WERI-Rb-1 (cell line): ENCODE data around the gene CPLANE2.
"Not testable (repeated sequence)": the region's sequence is repeated elsewhere in the genome, so short reads cannot be mapped to it uniquely, and the experiment has no call there.

Experiments used
- DNase-seq: peaks from one replicate; pipeline ENCODE4 v3.0.0-alpha.2; 2020
- H3K27ac ChIP-seq: fragments of 250-450 bp; sonication (Bioruptor Pico); 2 replicates; pipeline ENCODE4 v1.5.1; 2020; ENCODE audit warnings: mild to moderate bottlenecking, moderate library complexity
- H3K27me3 ChIP-seq: fragments of 250-450 bp; sonication (Bioruptor Pico); 2 replicates; pipeline ENCODE4 v1.5.1; 2021; ENCODE audit warnings: mild to moderate bottlenecking, low read depth, moderate library complexity; ENCODE audit not compliant: insufficient read depth, severe bottlenecking
- H3K36me3 ChIP-seq: fragments of 250-450 bp; sonication (Bioruptor Pico); 2 replicates; pipeline ENCODE4 v1.5.1; 2020; ENCODE audit warnings: mild to moderate bottlenecking, moderate library complexity
- H3K4me3 ChIP-seq: 2 replicates; pipeline ENCODE4 v1.5.1; 2011; ENCODE audit warnings: low read depth, mild to moderate bottlenecking, control low read depth, low read length
- H3K9me3 ChIP-seq: fragments of 250-450 bp; sonication (Bioruptor Pico); 2 replicates; pipeline ENCODE4 v1.5.1; 2021; ENCODE audit warnings: mild to moderate bottlenecking, moderate library complexity; ENCODE audit not compliant: severe bottlenecking
- TF ChIP-seq, protein P1 (sequence below): IDR thresholded peaks from 2 replicates; pipeline ENCODE4 v1.5.1; 2011; ENCODE audit warnings: low read depth, mild to moderate bottlenecking, control low read depth, inconsistent platforms, low read length

Gene CPLANE2

GRCh38 chr1:16257968-16258367 lies 21.0 kb upstream of the CPLANE2 start:
- H3K27me3 ChIP-seq: no peaks in the 10 kb centered on the region
- peaks cover 26% of the 10 kb centered on the region for H3K36me3 ChIP-seq
- no peaks in the 10 kb centered on the region for H3K9me3 ChIP-seq
- DNase-seq: no peak
- TF ChIP-seq, protein P1, sequence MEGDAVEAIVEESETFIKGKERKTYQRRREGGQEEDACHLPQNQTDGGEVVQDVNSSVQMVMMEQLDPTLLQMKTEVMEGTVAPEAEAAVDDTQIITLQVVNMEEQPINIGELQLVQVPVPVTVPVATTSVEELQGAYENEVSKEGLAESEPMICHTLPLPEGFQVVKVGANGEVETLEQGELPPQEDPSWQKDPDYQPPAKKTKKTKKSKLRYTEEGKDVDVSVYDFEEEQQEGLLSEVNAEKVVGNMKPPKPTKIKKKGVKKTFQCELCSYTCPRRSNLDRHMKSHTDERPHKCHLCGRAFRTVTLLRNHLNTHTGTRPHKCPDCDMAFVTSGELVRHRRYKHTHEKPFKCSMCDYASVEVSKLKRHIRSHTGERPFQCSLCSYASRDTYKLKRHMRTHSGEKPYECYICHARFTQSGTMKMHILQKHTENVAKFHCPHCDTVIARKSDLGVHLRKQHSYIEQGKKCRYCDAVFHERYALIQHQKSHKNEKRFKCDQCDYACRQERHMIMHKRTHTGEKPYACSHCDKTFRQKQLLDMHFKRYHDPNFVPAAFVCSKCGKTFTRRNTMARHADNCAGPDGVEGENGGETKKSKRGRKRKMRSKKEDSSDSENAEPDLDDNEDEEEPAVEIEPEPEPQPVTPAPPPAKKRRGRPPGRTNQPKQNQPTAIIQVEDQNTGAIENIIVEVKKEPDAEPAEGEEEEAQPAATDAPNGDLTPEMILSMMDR: no peak
- H3K27ac ChIP-seq: no peak overlapping the region
- no peak overlapping the region for H3K4me3 ChIP-seq

DNA sequence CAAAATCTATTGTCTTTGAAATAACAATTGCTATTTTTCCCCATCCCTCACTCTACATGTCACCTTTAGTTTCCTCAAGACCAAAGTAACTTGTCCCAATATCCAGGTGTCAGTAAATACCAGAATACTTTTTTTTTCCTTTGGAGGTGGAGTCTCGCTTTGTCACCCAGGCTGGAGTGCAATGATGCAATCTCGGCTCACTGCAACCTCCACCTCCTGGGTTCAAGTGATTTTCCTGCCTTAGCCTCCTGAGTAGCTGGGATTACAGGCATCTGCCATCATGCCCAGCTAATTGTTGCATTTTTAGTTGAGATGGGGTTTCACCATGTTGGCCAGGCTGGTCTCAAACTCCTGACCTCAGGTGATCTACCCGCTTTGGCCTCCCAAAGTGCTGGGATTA lies 20.6 kb upstream of the CPLANE2 start:
- H3K9me3 ChIP-seq, H3K27ac ChIP-seq, H3K27me3 ChIP-seq, DNase-seq, H3K4me3 ChIP-seq: not testable (repeated sequence)
- H3K36me3 ChIP-seq: peaks cover 27% of the 10 kb centered on the region

- H3K36me3 ChIP-seq: peaks cover 38% of the 10 kb centered on the region
- H3K27ac ChIP-seq: no peak overlapping the region
- no peak overlapping the region for H3K4me3 ChIP-seq
- no peak for DNase-seq
- H3K27me3 ChIP-seq: no peaks in the 10 kb centered on the region
- H3K9me3 ChIP-seq: no peaks in the 10 kb centered on the region
- TF ChIP-seq, protein P1: no peak
Observed at GRCh38 chr1:16256478-16256877, 19.5 kb upstream of the CPLANE2 start.

DNA sequence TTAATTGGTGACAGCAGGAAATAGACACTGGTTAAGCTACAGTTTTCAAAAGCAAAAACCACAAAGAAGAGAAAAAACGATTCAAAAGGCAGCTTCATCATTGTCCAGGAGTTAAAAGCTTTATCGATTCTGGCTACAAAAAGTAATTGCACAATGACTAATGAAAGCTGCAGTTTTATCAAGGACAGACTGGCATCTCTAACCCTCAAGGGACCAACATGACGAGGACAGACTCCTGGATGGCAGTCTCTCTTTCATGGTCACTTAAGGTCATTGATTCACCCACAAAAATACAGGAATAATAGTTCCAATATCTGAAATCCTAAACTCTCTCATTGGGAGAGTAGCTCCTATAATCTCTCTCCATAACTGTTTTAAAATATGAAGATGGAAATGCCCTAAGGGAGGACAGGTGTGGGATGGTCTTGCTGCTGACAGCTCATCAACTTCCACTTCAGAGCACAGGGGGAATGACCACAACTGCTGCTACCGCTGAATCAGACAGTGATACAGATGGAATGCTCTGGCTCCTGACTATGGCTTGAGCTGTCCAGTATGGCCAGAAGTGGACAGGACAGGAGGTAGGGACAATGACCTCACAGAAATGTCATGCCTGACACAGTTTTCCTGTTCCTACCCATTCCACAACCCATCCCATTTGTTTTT lies 17.4 kb upstream of the CPLANE2 start:
- no peak for DNase-seq
- H3K36me3 ChIP-seq: peaks cover 48% of the 10 kb centered on the region
- H3K27me3 ChIP-seq: no peaks in the 10 kb centered on the region
- H3K4me3 ChIP-seq: no peak overlapping the region
- no peak overlapping the region for H3K27ac ChIP-seq
- TF ChIP-seq, protein P1: no peak
- no peaks in the 10 kb centered on the region for H3K9me3 ChIP-seq

GRCh38 chr1:16253332-16253922 lies 16.4 kb upstream of the CPLANE2 start:
- Histone ChIP-seq H3K27ac (no peak overlapping the region), H3K9me3 (no peaks in the 10 kb centered on the region), H3K4me3 (no peak overlapping the region)

GRCh38 chr1:16252912-16253311 lies 15.9 kb upstream of the CPLANE2 start:
- TF ChIP-seq, protein P1: no peak
- Histone ChIP-seq H3K27ac (no peak overlapping the region), H3K36me3 (peaks cover 51% of the 10 kb centered on the region), H3K27me3 (no peaks in the 10 kb centered on the region), H3K4me3 (no peak overlapping the region), H3K9me3 (no peaks in the 10 kb centered on the region)
- no peak for DNase-seq

More at GRCh38 chr1:16253332-16253922, 16.4 kb upstream of the CPLANE2 start:
- no peak for DNase-seq
- no peaks in the 10 kb centered on the region for H3K27me3 ChIP-seq
- TF ChIP-seq, protein P1: no peak
- peaks cover 51% of the 10 kb centered on the region for H3K36me3 ChIP-seq
